GM18498 (cell line): Measurements from ENCODE around the gene CFAP251.

Source experiments
- ATAC-seq: cut with Tn5 transposase; IDR thresholded peaks from one replicate; pipeline ENCODE4 v1.9.1; 2021; ENCODE audit warnings: mild to moderate bottlenecking, moderate library complexity; ENCODE audit not compliant: unreplicated experiment

Gene CFAP251

GRCh38 chr12:121939992-121940766 is 21.8 kb downstream of the CFAP251 start:
- ATAC-seq: no peak

- ATAC-seq: no peak
These were observed 23.8 kb downstream of the CFAP251 start for GRCh38 chr12:121942145-121942718.

- no peak for ATAC-seq
These were observed 25.5 kb downstream of the CFAP251 start for GRCh38 chr12:121943926-121944325.

- no peak for ATAC-seq
These were observed 28.1 kb downstream of the CFAP251 start for GRCh38 chr12:121946313-121947025.

GRCh38 chr12:121947981-121948380 is 29.6 kb downstream of the CFAP251 start:
- no peak for ATAC-seq

- ATAC-seq: no peak
These were observed 31.4 kb downstream of the CFAP251 start for GRCh38 chr12:121949648-121950397.

GRCh38 chr12:121953117-121953692 is 34.8 kb downstream of the CFAP251 start:
- no peak for ATAC-seq

GRCh38 chr12:121953695-121954094 is 35.3 kb downstream of the CFAP251 start:
- no peak for ATAC-seq

GRCh38 chr12:121955258-121956237 is 37.2 kb downstream of the CFAP251 start:
- no peak for ATAC-seq

- no peak for ATAC-seq
These were observed 39.6 kb downstream of the CFAP251 start for GRCh38 chr12:121957861-121958515.

GRCh38 chr12:121958541-121959240 is 40.3 kb downstream of the CFAP251 start:
- no peak for ATAC-seq

- no peak for ATAC-seq
These were observed 42.1 kb downstream of the CFAP251 start for GRCh38 chr12:121960541-121960940.

GRCh38 chr12:121961195-121961879 is 42.9 kb downstream of the CFAP251 start:
- ATAC-seq: no peak

GRCh38 chr12:121963341-121964018 is 45.1 kb downstream of the CFAP251 start:
- no peak for ATAC-seq

GRCh38 chr12:121964813-121965643 is 46.6 kb downstream of the CFAP251 start:
- no peak for ATAC-seq

- ATAC-seq: no peak
These were observed 48.6 kb downstream of the CFAP251 start for GRCh38 chr12:121966959-121967358.

GRCh38 chr12:121968876-121969275 is 50.5 kb downstream of the CFAP251 start:
- ATAC-seq: no peak
